Neutrophil (primary cell): ENCODE data around the gene CHD2.
"Not testable (repeated sequence)": the region's sequence is repeated elsewhere in the genome, so short reads cannot be mapped to it uniquely, and the experiment has no call there.

Source experiments
- H3K27ac ChIP-seq: fragments of 200-600 bp; sonication (generic); 2 replicates; pipeline ENCODE4 v1.5.1; 2016; ENCODE audit warnings: mild to moderate bottlenecking, moderate library complexity
- H3K27me3 ChIP-seq: fragments of 200-600 bp; sonication (generic); 2 replicates; pipeline ENCODE4 v1.6.0; 2016; ENCODE audit warnings: mild to moderate bottlenecking
- H3K36me3 ChIP-seq: fragments of 200-600 bp; sonication (generic); 2 replicates; pipeline ENCODE4 v1.5.1; 2017
- H3K4me1 ChIP-seq, 2 experiments: fragments of 200-600 bp in 1 of 2; sonication (generic) in 1 of 2; 1 replicate in 1 of 2; 2 replicates in 1 of 2; pipeline versions ENCODE4 v1.5.1 to v1.6.1; 2013 to 2016; ENCODE audit warnings: low read depth in 1 of 2, low read length in 1 of 2, mild to moderate bottlenecking in 1 of 2, moderate library complexity in 1 of 2; ENCODE audit not compliant: control insufficient read depth in 1 of 2, insufficient read depth in 1 of 2
- H3K4me3 ChIP-seq, 2 experiments: fragments of 200-600 bp in 1 of 2; sonication (generic) in 1 of 2; 1 replicate in 1 of 2; 2 replicates in 1 of 2; pipeline ENCODE4 v1.5.1; 2013 to 2016; ENCODE audit warnings: low read depth in 1 of 2, low read length in 1 of 2, mild to moderate bottlenecking in 1 of 2, moderate library complexity in 1 of 2
- H3K9me3 ChIP-seq: fragments of 200-600 bp; sonication (generic); 2 replicates; pipeline ENCODE4 v1.5.1; 2016
- CTCF ChIP-seq: fragments of 200-600 bp; sonication (generic); IDR thresholded peaks from 2 replicates; pipeline ENCODE4 v1.5.1; 2016; ENCODE audit warnings: antibody characterized with exemption

Gene CHD2

GRCh38 chr15:92870010-92870591, 30.0 kb upstream of the CHD2 start:
- TF ChIP-seq CTCF = no peak
- Histone ChIP-seq H3K4me1 (no peaks in the 10 kb centered on the region), H3K36me3 (no peaks in the 10 kb centered on the region), H3K9me3 (no peaks in the 10 kb centered on the region), H3K27ac (no peak overlapping the region), H3K4me3 (no peak overlapping the region), H3K27me3 (no peaks in the 10 kb centered on the region)

- H3K27me3 ChIP-seq, H3K36me3 ChIP-seq, H3K4me3 ChIP-seq, H3K9me3 ChIP-seq, H3K4me1 ChIP-seq, H3K27ac ChIP-seq: not testable (repeated sequence)
These were observed 27.2 kb upstream of the CHD2 start for GRCh38 chr15:92872967-92873366.

- Histone ChIP-seq H3K36me3 (no peaks in the 10 kb centered on the region), H3K27ac (no peak overlapping the region), H3K27me3 (no peaks in the 10 kb centered on the region), H3K9me3 (no peaks in the 10 kb centered on the region), H3K4me3 (no peak overlapping the region), H3K4me1 (peaks cover 23 to 24% of the 10 kb centered on the region in 2 experiments)
- no peak for TF ChIP-seq CTCF
These were observed 23.1 kb upstream of the CHD2 start for GRCh38 chr15:92877000-92877399.

- peaks cover 23 to 25% of the 10 kb centered on the region in 2 experiments for H3K4me1 ChIP-seq
These were observed 22.7 kb upstream of the CHD2 start for GRCh38 chr15:92877416-92877815.

GRCh38 chr15:92878593-92879053, 21.5 kb upstream of the CHD2 start:
- no peak overlapping the region for H3K4me3 ChIP-seq
- peaks cover 23 to 25% of the 10 kb centered on the region in 2 experiments for H3K4me1 ChIP-seq
- no peaks in the 10 kb centered on the region for H3K36me3 ChIP-seq
- TF ChIP-seq CTCF = no peak
- H3K9me3 ChIP-seq = no peaks in the 10 kb centered on the region
- no peak overlapping the region for H3K27ac ChIP-seq
- H3K27me3 ChIP-seq = no peaks in the 10 kb centered on the region

More at GRCh38 chr15:92877416-92877815, 22.7 kb upstream of the CHD2 start:
- no peak for TF ChIP-seq CTCF
- no peak overlapping the region for H3K4me3 ChIP-seq
- H3K27me3 ChIP-seq = no peaks in the 10 kb centered on the region
- no peaks in the 10 kb centered on the region for H3K36me3 ChIP-seq
- H3K9me3 ChIP-seq = no peaks in the 10 kb centered on the region
- no peak overlapping the region for H3K27ac ChIP-seq

- Histone ChIP-seq H3K9me3 (no peaks in the 10 kb centered on the region), H3K27ac (peak overlapping the region; percentile 100), H3K27me3 (no peaks in the 10 kb centered on the region), H3K36me3 (no peaks in the 10 kb centered on the region), H3K4me3 (no peak overlapping the region), H3K4me1 (peaks cover 25 to 31% of the 10 kb centered on the region in 2 experiments)
- TF ChIP-seq CTCF = no peak
These were observed 20.0 kb upstream of the CHD2 start for GRCh38 chr15:92879949-92880725.
